GM12878 (cell line): ENCODE data around the gene GAREM1. TPM values are rescaled to one million over a fixed set of nuclear protein-coding genes. Genes with fewer than 3 reads are reported as not detected.

Source experiments
- ATAC-seq: fragments of 200-7000 bp; cut with Tn5 transposase; 3 replicates; pipeline ENCODE4 v1.9.1; 2020; ENCODE audit warnings: mild to moderate bottlenecking, moderate library complexity
- BruUV-seq: library from RNA; stranded (reverse); fragments of 400-500 nt; replicated peaks from 2 replicates; lab custom pipeline; 2021; lab: Mats Ljungman, UMichigan
- CTCF ChIA-PET: fragments of 300-600 bp; sonication (Branson Sonifier 250); formaldehyde crosslinking; extraction: SDS; loops from one replicate; lab custom pipeline; 2021; ENCODE audit warnings: inconsistent platforms; lab: Yijun Ruan, JAX
- POLR2A ChIA-PET: fragments of 350-600 bp; formaldehyde crosslinking; extraction: SDS; loops from one replicate; lab custom pipeline; 2021; ENCODE audit warnings: inconsistent platforms; lab: Charles Lee
- RAD21 ChIA-PET: fragments of 300-600 bp; sonication (Branson Sonifier 250); formaldehyde crosslinking; loops from one replicate; lab custom pipeline; 2023; ENCODE audit warnings: antibody characterized with exemption; ENCODE audit not compliant: unreplicated experiment; lab: Charles Lee
- SMC1A ChIA-PET: fragments of 300-600 bp; sonication (Branson Sonifier 250); formaldehyde crosslinking; loops from one replicate; lab custom pipeline; 2023; ENCODE audit not compliant: unreplicated experiment, uncharacterized antibody; lab: Charles Lee
- DNase-seq: peaks from one replicate; pipeline ENCODE4 v3.0.0-alpha.2; 2011; ENCODE audit warnings: low read depth, low spot score
- FAIRE-seq: peaks from 3 replicates; lab custom pipeline; 2011; peaks lifted over from hg19 to GRCh38; lab: Jason Lieb, UNC
- H2AFZ ChIP-seq: 2 replicates; pipeline ENCODE4 v1.6.0; 2011; ENCODE audit warnings: low read depth, low read length, control low read depth; ENCODE audit not compliant: control insufficient read depth
- H3K27ac ChIP-seq: 2 replicates; pipeline ENCODE4 v1.5.1; 2011; ENCODE audit warnings: control low read depth; ENCODE audit not compliant: control insufficient read depth, insufficient read depth
- H3K27me3 ChIP-seq, 2 experiments: replicated peaks in 1 of 2; 2 replicates each; pipeline versions ENCODE4 v1.6.0 to v1.6.1; 2011; ENCODE audit warnings: low read length in 1 of 2; ENCODE audit not compliant: control insufficient read depth in 2 of 2, insufficient read depth in 2 of 2
- H3K36me3 ChIP-seq, 2 experiments: 2 replicates each; pipeline ENCODE4 v1.5.1; 2011; ENCODE audit warnings: low read length in 1 of 2; ENCODE audit not compliant: control insufficient read depth in 2 of 2, insufficient read depth in 2 of 2
- H3K4me1 ChIP-seq: 2 replicates; pipeline ENCODE4 v1.6.1; 2011; ENCODE audit warnings: mild to moderate bottlenecking, low read length, moderate library complexity, mixed read lengths; ENCODE audit not compliant: control insufficient read depth, insufficient read depth
- H3K4me2 ChIP-seq: 2 replicates; pipeline ENCODE4 v1.6.0; 2011; ENCODE audit warnings: control low read depth; ENCODE audit not compliant: control insufficient read depth, insufficient read depth
- H3K4me3 ChIP-seq: fragments of 200-600 bp; sonication (generic); 2 replicates; pipeline ENCODE4 v1.5.1; 2016
- H3K79me2 ChIP-seq: 2 replicates; pipeline ENCODE4 v1.6.0; 2011; ENCODE audit warnings: low read length; ENCODE audit not compliant: control insufficient read depth, insufficient read depth
- H3K9ac ChIP-seq: 2 replicates; pipeline ENCODE4 v1.8.0; 2011; ENCODE audit warnings: low read length, control low read depth, mixed read lengths; ENCODE audit not compliant: control insufficient read depth, insufficient read depth
- H3K9me3 ChIP-seq: replicated peaks from 3 replicates; pipeline ENCODE4 v1.5.1; 2011; ENCODE audit warnings: mild to moderate bottlenecking, low read length; ENCODE audit not compliant: control insufficient read depth, insufficient read depth
- H4K20me1 ChIP-seq: 2 replicates; pipeline ENCODE4 v1.6.0; 2011; ENCODE audit not compliant: control insufficient read depth, insufficient read depth
- ATF2 ChIP-seq: IDR thresholded peaks from 2 replicates; pipeline ENCODE4 v1.6.1; 2012; ENCODE audit warnings: low read length, inconsistent platforms
- CEBPB ChIP-seq, 2 experiments: fragments of 150-350 bp in 1 of 2; IDR thresholded peaks; 2 replicates each; pipeline ENCODE4 v1.6.1; 2012 to 2014; ENCODE audit warnings: low read depth in 2 of 2, low read length in 2 of 2, borderline replicate concordance in 1 of 2, inconsistent platforms in 1 of 2
- CTCF ChIP-seq, 3 experiments: IDR thresholded peaks in 2 of 3; conservative IDR thresholded peaks in 1 of 3; 2 replicates each; pipeline ENCODE4 v1.5.1; 2011; ENCODE audit warnings: low read depth in 3 of 3, low read length in 3 of 3, mild to moderate bottlenecking in 3 of 3, control low read depth in 2 of 3, moderate library complexity in 2 of 3, inconsistent platforms in 1 of 3, mixed read lengths in 1 of 3; ENCODE audit not compliant: control insufficient read depth in 2 of 3, insufficient read depth in 1 of 3; ENCODE audit errors: extremely low read depth in 1 of 3
- RAD21 ChIP-seq: IDR thresholded peaks from 2 replicates; pipeline ENCODE4 v1.6.1; 2011; ENCODE audit warnings: mild to moderate bottlenecking, low read depth, low read length, moderate library complexity; ENCODE audit not compliant: insufficient read depth
- SMC3 ChIP-seq: IDR thresholded peaks from 2 replicates; pipeline ENCODE4 v1.6.1; 2011; ENCODE audit warnings: low read length, improper control_type of control experiment, borderline replicate concordance
- ZNF384 ChIP-seq: IDR thresholded peaks from 2 replicates; pipeline ENCODE4 v1.6.1; 2012; ENCODE audit warnings: low read depth, mild to moderate bottlenecking, low read length, improper control_type of control experiment, borderline replicate concordance
- ZNF622 ChIP-seq: fragments of 450-650 bp; IDR thresholded peaks from 2 replicates; pipeline ENCODE4 v1.6.1; 2017; ENCODE audit warnings: mild to moderate bottlenecking, inconsistent platforms
- WGBS: methylation state at CpG from one replicate; pipeline ENCODE4 v1.1.6; 2016; ENCODE audit warnings: low lambda C conversion rate; ENCODE audit not compliant: insufficient replicate concordance, insufficient coverage; ENCODE audit errors: missing lambda C conversion rate; 5-methylcytosine and 5-hydroxymethylcytosine counted together
- in situ Hi-C: fragments of 300-500 bp; cut with MboI; formaldehyde crosslinking; loops from 9 replicates; pipeline ENCODE4 v1.14.3; 2018; ENCODE audit warnings: mixed read lengths
- intact Hi-C: fragments of 100-400 bp; cut with micrococcal nuclease; formaldehyde crosslinking; loops from one replicate; pipeline ENCODE4 v1.14.2; 2022; ENCODE audit not compliant: unreplicated experiment
- polyA plus RNA-seq, 11 experiments: library from polyadenylated mRNA; depleted of rRNA in 4 of 11; unstranded in 6 of 11; stranded (reverse) in 5 of 11; fragments of >200 nt; fragmentation: Nextera tagmentation in 4 of 11; fragmentation: Illumina TruSeq in 1 of 11; extraction: Ambion mirVana in 4 of 11; extraction: Trizol in 1 of 11; gene quantifications; 1 replicate in 1 of 11; 2 replicates in 10 of 11; pipeline versions ENCODE4 v1.2.1 to v1.2.3, GENCODE V29; 2011 to 2016; ENCODE audit warnings: inconsistent platforms in 2 of 11, missing spikeins in 2 of 11, low read depth in 1 of 11
- total RNA-seq, 4 experiments: library from RNA; depleted of rRNA in 3 of 4; stranded (reverse); fragments of >200 nt in 3 of 4; fragmentation: Illumina TruSeq in 1 of 4; extraction: Trizol in 1 of 4; gene quantifications; 2 replicates each; pipeline versions ENCODE4 v1.2.1 to v1.2.3, GENCODE V29; 2013 to 2021

Gene GAREM1
- total and polyA plus RNA-seq, 10 of the 15 experiments (the other 5 are each of a cell fraction or from before 2014, with no cell fraction given), result 0.05 to 0.29 (median 0.05) TPM; not detected in 7

GRCh38 chr18:32271672-32272208, 198.9 kb downstream of the GAREM1 start:
- ChIA-PET RAD21 (interaction anchor here (0.7 to 1.5 kb wide), 3 partner anchors 199 to 281 kb away, joined by 3 to 9 read pairs (median 3); partner anchors contain the start of gene GAREM1), POLR2A (no interaction called here), CTCF (interaction anchor here (0.6 to 3.5 kb wide), 11 partner anchors 8 to 282 kb away, joined by 3 to 30 read pairs (median 4); partner anchors contain the start of gene GAREM1), SMC1A (interaction anchor here (0.6 to 1.4 kb wide), 6 partner anchors 12 to 535 kb away, joined by 3 to 7 read pairs (median 4); no protein-coding TSS in a partner anchor)
- peaks cover 0 to 6% of the 10 kb centered on the region in 2 experiments; a peak in 2 of 4 replicates for H3K27me3 ChIP-seq
- TF ChIP-seq RAD21 (peak; percentile 68), ZNF384 (no peak), CTCF (IDR thresholded peaks at IDR 0.05 in 2 of 3, conservative IDR thresholded peaks at IDR 0.05 in 1 of 3; ENCODE audit: control insufficient read depth in 2 of 3, extremely low read depth in 1 of 3, insufficient read depth in 1 of 3, low read depth in 3 of 3, low read length in 3 of 3) (peak; percentile 53 to 63 (median 58); a peak in 5 of 6 replicates), ATF2 (no peak), CEBPB (IDR thresholded peaks at IDR 0.05; ENCODE audit: borderline replicate concordance in 1 of 2, low read depth in 2 of 2, low read length in 2 of 2) (no peak), ZNF622 (no peak), SMC3 (peak; percentile 43; the same call in 1 of the 2 replicates)
- no peak overlapping the region for H3K4me2 ChIP-seq
- H3K4me1 ChIP-seq, result no peaks in the 10 kb centered on the region
- ATAC-seq (peak; percentile 82), FAIRE-seq (peak; percentile 56), DNase-seq (no peak)
- H4K20me1 ChIP-seq, result no peaks in the 10 kb centered on the region
- H2AFZ ChIP-seq, result no peak overlapping the region
- intact Hi-C loops (loop anchor here (1.0 to 10.0 kb wide), 3 partner anchors 114 to 281 kb away; partner anchors contain the start of gene GAREM1), in situ Hi-C loops (loop anchor here (10.0 kb wide), 1 partner anchor 283 kb away; no protein-coding TSS in a partner anchor)
- 21% methylated on average over 5 of the region's 5 CpGs for WGBS
- no peaks in the 10 kb centered on the region for H3K79me2 ChIP-seq
- H3K9me3 ChIP-seq, result no peaks in the 10 kb centered on the region
- no peaks in the 10 kb centered on the region for H3K36me3 ChIP-seq
- no peak overlapping the region for H3K9ac ChIP-seq
- H3K4me3 ChIP-seq, result no peak overlapping the region
- no peak overlapping the region for H3K27ac ChIP-seq
- no TSS peak for BruUV-seq
